Measurements from ENCODE around the gene TMEM266.
A peak's percentile ranks its signal among the peaks of the same experiment; 100 is the strongest.

Gene TMEM266

DNA sequence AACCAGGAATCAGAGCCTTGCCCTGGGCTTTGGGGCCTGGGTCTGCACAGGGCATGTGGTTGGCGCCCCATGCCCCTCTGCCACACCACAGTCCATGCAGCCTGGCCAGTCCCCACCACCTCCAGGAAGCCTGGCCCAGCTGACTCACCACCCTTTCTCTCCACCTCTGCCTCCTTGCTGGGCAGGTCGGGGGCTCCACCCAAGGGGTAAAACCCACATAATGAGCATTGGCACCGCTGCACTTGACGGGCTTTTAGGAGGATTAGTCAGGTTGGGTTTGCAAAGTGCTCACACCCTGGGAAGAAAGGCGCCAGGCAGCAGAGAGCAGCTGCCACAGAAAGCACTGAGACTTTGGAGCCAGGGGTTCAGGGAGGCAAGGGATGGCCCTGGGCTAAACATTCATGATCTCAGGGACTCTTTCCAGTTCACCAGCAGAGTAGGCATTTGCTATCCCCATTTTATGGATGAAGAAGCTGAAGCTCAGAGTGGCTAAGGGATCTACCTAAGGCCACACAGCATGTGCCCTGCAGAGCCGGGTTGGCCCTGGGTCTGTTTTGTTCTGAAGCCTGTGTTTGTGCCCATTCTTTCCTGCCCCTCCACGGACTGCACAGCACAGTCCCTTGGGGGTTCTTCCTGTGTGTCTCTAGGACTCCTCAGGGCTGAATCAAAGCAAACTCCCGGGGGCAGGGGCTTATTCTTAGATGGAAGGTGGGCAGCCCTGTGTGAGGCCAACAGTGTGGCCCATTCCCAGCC lies 138.1 kb downstream of the TMEM266 start:
- peak; percentile 66 for DNase-seq (ENCODE audit: low read depth)
- H3K4me3 ChIP-seq (ENCODE audit: low read length), result no peak overlapping the region
- TF ChIP-seq, protein P1, sequence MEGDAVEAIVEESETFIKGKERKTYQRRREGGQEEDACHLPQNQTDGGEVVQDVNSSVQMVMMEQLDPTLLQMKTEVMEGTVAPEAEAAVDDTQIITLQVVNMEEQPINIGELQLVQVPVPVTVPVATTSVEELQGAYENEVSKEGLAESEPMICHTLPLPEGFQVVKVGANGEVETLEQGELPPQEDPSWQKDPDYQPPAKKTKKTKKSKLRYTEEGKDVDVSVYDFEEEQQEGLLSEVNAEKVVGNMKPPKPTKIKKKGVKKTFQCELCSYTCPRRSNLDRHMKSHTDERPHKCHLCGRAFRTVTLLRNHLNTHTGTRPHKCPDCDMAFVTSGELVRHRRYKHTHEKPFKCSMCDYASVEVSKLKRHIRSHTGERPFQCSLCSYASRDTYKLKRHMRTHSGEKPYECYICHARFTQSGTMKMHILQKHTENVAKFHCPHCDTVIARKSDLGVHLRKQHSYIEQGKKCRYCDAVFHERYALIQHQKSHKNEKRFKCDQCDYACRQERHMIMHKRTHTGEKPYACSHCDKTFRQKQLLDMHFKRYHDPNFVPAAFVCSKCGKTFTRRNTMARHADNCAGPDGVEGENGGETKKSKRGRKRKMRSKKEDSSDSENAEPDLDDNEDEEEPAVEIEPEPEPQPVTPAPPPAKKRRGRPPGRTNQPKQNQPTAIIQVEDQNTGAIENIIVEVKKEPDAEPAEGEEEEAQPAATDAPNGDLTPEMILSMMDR (IDR thresholded peaks at IDR 0.05; ENCODE audit: insufficient read depth, low read depth, low read length, missing control alignments), result no peak

- TF ChIP-seq, protein P1 (IDR thresholded peaks at IDR 0.05; ENCODE audit: insufficient read depth, low read depth, low read length, missing control alignments), result no peak
- no peak overlapping the region for H3K4me3 ChIP-seq (ENCODE audit: low read length)
- no peak for DNase-seq (ENCODE audit: low read depth)
Observed at GRCh38 chr15:76198456-76199105, 138.8 kb downstream of the TMEM266 start.

DNA sequence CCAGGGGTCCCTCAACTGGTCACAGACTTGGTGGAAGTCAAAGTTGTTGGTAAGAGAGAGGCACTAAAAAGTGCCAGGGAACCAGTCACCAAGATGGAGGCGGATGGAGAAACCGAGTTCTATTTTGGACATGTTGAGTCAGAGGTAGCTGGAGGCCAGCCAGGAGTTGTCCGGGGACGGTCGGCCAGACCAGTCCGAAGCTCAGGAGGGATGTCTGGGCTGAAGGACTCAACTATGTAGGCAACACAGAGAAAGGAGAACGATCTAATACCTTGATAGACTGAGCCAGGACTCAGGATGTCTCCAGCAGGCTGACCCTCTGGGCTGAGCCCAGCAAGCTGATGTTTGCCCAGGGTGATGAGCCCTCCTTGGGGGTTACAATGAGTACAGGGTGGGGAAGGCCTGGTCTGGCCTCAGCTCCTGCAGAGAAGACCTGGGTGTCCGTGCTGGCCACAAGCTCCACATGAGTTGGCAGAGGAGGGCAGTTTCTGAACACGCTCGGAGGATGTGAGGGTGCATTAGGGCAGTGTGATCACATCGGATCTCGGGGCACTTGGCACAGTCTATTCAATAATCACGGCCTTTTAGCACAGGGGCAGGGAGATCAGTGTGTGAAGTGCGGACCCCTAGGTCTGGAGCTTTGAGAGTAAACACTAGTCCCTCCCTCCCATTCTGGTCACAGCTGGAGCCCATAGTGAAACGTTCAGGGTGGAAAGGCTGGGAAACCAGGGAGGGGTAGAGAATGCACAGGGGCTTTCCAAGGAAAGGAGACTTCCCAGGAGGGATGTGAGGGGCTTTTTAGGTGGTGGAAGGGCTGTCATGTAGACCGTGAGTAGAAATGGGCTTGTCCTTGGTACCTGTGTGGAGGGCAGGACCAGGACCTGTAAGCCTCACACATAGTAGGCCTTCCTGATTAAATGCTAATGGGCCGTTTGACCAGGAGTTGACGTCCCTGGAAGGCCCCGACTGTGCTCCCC lies 139.6 kb downstream of the TMEM266 start:
- H3K4me3 ChIP-seq (ENCODE audit: low read length), result no peak overlapping the region
- peak; percentile 41 for DNase-seq (ENCODE audit: low read depth)
- TF ChIP-seq, protein P1 (IDR thresholded peaks at IDR 0.05; ENCODE audit: insufficient read depth, low read depth, low read length, missing control alignments), result no peak

GRCh38 chr15:76200083-76200465 lies 140.3 kb downstream of the TMEM266 start:
- DNase-seq (ENCODE audit: low read depth), result no peak
- no peak overlapping the region for H3K4me3 ChIP-seq (ENCODE audit: low read length)
- TF ChIP-seq, protein P1 (IDR thresholded peaks at IDR 0.05; ENCODE audit: insufficient read depth, low read depth, low read length, missing control alignments), result no peak

GRCh38 chr15:76200641-76201105 lies 140.9 kb downstream of the TMEM266 start:
- H3K4me3 ChIP-seq (ENCODE audit: low read length), result no peak overlapping the region
- DNase-seq (ENCODE audit: low read depth), result no peak
- TF ChIP-seq, protein P1 (IDR thresholded peaks at IDR 0.05; ENCODE audit: insufficient read depth, low read depth, low read length, missing control alignments), result no peak

- no peak overlapping the region for H3K4me3 ChIP-seq (ENCODE audit: low read length)
- TF ChIP-seq, protein P1 (IDR thresholded peaks at IDR 0.05; ENCODE audit: insufficient read depth, low read depth, low read length, missing control alignments), result no peak
- no peak for DNase-seq (ENCODE audit: low read depth)
Observed at GRCh38 chr15:76201536-76202255, 141.9 kb downstream of the TMEM266 start.
